Esophagus muscularis mucosa (tissue), 4 donors: ENCODE results near the gene YEATS4. TPM values are rescaled to one million over a fixed set of nuclear protein-coding genes. Genes with fewer than 3 reads are reported as not detected.

ENCODE experiments used
- DNase-seq: peaks from one replicate; pipeline ENCODE4 v3.0.0-alpha.2; 2017; ENCODE audit errors: extremely low spot score
- H3K27ac ChIP-seq, 4 donors: fragments of 200-600 bp; sonication (generic); replicated peaks in 1 of 4; 1 replicate in 3 of 4; 2 replicates in 1 of 4; pipeline ENCODE4 v1.5.1; 2016 to 2019; ENCODE audit warnings: mild to moderate bottlenecking in 1 of 4
- H3K27me3 ChIP-seq, 4 donors: fragments of 200-600 bp; sonication (generic); one replicate each; pipeline versions ENCODE4 v1.5.1 to v1.6.0; 2016 to 2019
- H3K36me3 ChIP-seq, 4 donors: fragments of 200-600 bp; sonication (generic); one replicate each; pipeline ENCODE4 v1.5.1; 2016 to 2019
- H3K4me1 ChIP-seq, 4 donors: fragments of 200-600 bp; sonication (generic); one replicate each; pipeline ENCODE4 v1.5.1; 2016 to 2019
- H3K4me3 ChIP-seq, 4 donors: fragments of 200-600 bp; sonication (generic); 1 replicate in 2 of 4; 2 replicates in 2 of 4; pipeline ENCODE4 v1.5.1; 2016 to 2019; ENCODE audit warnings: mild to moderate bottlenecking in 4 of 4, moderate library complexity in 1 of 4
- H3K9me3 ChIP-seq, 4 donors: fragments of 200-600 bp; sonication (generic); 1 replicate in 3 of 4; 2 replicates in 1 of 4; pipeline ENCODE4 v1.5.1; 2016 to 2019
- EP300 ChIP-seq: sonication (generic); formaldehyde crosslinking; IDR thresholded peaks from one replicate; pipeline ENCODE4 v1.6.1; 2017; ENCODE audit warnings: antibody characterized with exemption
- POLR2A ChIP-seq: fragments of 450-650 bp; IDR thresholded peaks from one replicate; pipeline ENCODE4 v1.6.1; 2017; ENCODE audit warnings: antibody characterized with exemption, moderate library complexity, mild to moderate bottlenecking, low read depth
- POLR2AphosphoS5 ChIP-seq, 2 donors: sonication (generic); formaldehyde crosslinking; IDR thresholded peaks; one replicate each; pipeline ENCODE4 v1.6.1; 2017; ENCODE audit warnings: antibody characterized with exemption in 2 of 2
- WGBS: methylation state at CpG from one replicate; pipeline ENCODE4 v1.1.5; 2018; 5-methylcytosine and 5-hydroxymethylcytosine counted together
- intact Hi-C: fragments of 100-400 bp; cut with DNase I; formaldehyde crosslinking; loops from one replicate; pipeline ENCODE4 v1.15.1; 2023
- total RNA-seq, 4 donors: library from RNA; depleted of rRNA; stranded (reverse); fragments of >200 nt; gene quantifications; one replicate each; pipeline versions ENCODE4 v1.1.0 to v1.2.1, GENCODE V29; 2016
- TF ChIP-seq, protein P1 (sequence below), 3 experiments: fragments of 200-600 bp in 2 of 3; fragments of 450-650 bp in 1 of 3; sonication (generic) in 2 of 3; IDR thresholded peaks; one replicate each; pipeline ENCODE4 v1.5.1; 2017 to 2019; ENCODE audit warnings: antibody characterized with exemption in 3 of 3, mild to moderate bottlenecking in 2 of 3, moderate library complexity in 1 of 3

YEATS4 gene
- total RNA-seq, 4 donors from 2014 or later = 5.7 to 17.6 (median 11.5) TPM

DNA sequence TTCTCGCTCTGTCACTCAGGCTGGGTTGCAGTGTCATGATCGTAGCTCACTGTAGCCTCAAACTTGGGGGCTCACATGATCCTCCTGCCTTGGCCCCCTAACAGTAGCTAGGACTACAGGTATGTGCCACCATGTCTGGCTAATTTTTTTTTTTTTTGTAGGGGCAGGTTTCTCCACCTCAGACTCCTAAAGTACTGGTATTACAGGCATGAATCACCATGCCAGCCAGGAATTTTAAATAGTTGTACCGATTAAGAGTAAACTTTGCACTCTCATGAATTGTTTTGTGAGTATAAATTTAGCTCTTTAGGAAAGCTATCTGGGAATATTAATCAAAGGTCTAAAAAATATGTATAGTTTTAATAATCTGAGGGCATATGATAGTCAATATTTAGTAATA is 25.5 kb downstream of the YEATS4 start:
- no peak overlapping the region for H3K4me3 ChIP-seq
- 78% methylated on average over 3 of the region's 3 CpGs for WGBS
- DNase-seq = no peak
- intact Hi-C loops = no loop called here
- no peaks in the 10 kb centered on the region for H3K27me3 ChIP-seq
- no peak overlapping the region for H3K27ac ChIP-seq
- peaks cover 0 to 8% (median 2%) of the 10 kb centered on the region in 4 donors for H3K4me1 ChIP-seq
- no peak for TF ChIP-seq POLR2AphosphoS5 (IDR thresholded peaks at IDR 0.05)
- peaks cover 0 to 12% (median 0%) of the 10 kb centered on the region in 4 donors for H3K36me3 ChIP-seq
- H3K9me3 ChIP-seq = no peaks in the 10 kb centered on the region

DNA sequence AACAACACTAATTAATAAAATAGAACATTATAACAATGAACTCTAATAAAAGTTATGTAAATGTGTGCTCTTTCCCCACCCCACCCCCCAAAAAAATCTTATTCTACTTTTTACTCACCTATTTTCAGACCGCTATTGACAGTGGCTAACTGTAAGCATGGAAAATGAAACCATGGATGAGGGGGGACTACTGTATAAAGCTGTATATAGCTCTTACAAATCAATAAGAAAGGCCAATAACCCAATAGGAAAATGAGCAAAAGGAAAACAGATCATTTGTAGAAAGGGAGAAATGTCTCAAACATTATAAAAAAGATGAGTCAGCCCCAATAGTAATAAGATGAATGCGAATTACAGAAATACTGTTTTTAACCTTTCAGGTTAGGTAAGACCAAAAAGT is 27.4 kb downstream of the YEATS4 start:
- Histone ChIP-seq H3K27me3 (no peaks in the 10 kb centered on the region), H3K27ac (no peak overlapping the region), H3K36me3 (peaks cover 0 to 25% (median 5%) of the 10 kb centered on the region in 4 donors), H3K4me1 (peaks cover 0 to 8% (median 2%) of the 10 kb centered on the region in 4 donors), H3K4me3 (no peak overlapping the region), H3K9me3 (no peaks in the 10 kb centered on the region)
- intact Hi-C loops = no loop called here
- TF ChIP-seq, protein P1, sequence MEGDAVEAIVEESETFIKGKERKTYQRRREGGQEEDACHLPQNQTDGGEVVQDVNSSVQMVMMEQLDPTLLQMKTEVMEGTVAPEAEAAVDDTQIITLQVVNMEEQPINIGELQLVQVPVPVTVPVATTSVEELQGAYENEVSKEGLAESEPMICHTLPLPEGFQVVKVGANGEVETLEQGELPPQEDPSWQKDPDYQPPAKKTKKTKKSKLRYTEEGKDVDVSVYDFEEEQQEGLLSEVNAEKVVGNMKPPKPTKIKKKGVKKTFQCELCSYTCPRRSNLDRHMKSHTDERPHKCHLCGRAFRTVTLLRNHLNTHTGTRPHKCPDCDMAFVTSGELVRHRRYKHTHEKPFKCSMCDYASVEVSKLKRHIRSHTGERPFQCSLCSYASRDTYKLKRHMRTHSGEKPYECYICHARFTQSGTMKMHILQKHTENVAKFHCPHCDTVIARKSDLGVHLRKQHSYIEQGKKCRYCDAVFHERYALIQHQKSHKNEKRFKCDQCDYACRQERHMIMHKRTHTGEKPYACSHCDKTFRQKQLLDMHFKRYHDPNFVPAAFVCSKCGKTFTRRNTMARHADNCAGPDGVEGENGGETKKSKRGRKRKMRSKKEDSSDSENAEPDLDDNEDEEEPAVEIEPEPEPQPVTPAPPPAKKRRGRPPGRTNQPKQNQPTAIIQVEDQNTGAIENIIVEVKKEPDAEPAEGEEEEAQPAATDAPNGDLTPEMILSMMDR (IDR thresholded peaks at IDR 0.05) = no peak
- DNase-seq = no peak
- 94% methylated on average over 2 of the region's 2 CpGs for WGBS

- H3K4me3 ChIP-seq = no peak overlapping the region
- WGBS = 80% methylated on average over 1 of the region's 1 CpG
- H3K27ac ChIP-seq = no peak overlapping the region
- peaks cover 0 to 8% (median 2%) of the 10 kb centered on the region in 4 donors for H3K4me1 ChIP-seq
- H3K27me3 ChIP-seq = no peaks in the 10 kb centered on the region
- intact Hi-C loops = no loop called here
- no peaks in the 10 kb centered on the region for H3K9me3 ChIP-seq
- no peak for DNase-seq
- H3K36me3 ChIP-seq = peaks cover 0 to 21% (median 5%) of the 10 kb centered on the region in 4 donors
- TF ChIP-seq, protein P1 (IDR thresholded peaks at IDR 0.05) = peak; percentile 42 to 60 (median 49)
- TF ChIP-seq POLR2A = no peak
- no peak for TF ChIP-seq EP300
Measured at GRCh38 chr12:69388371-69388770, 28.8 kb downstream of the YEATS4 start.

DNA sequence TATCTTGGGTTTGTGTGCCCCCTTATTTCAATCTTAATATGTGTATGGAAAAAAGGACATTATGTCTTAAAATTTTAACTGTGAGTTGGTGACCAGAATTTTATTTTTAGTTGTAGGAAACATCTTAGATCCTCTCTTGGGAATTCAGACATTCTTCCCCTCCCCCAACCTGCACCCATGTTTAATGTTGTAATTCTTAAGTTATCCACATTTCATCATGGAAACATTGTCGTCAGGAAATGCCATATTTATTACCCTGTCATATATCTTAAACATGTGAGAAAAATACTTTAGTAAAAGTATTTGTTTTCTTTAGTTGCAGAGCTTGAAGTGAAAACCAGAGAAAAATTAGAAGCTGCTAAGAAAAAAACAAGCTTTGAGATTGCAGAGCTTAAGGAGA is 30.3 kb downstream of the YEATS4 start:
- DNase-seq = no peak
- H3K36me3 ChIP-seq = peaks cover 0 to 21% (median 5%) of the 10 kb centered on the region in 4 donors
- H3K4me1 ChIP-seq = peaks cover 0 to 7% (median 2%) of the 10 kb centered on the region in 4 donors
- no peak overlapping the region for H3K27ac ChIP-seq
- intact Hi-C loops = no loop called here
- no peak overlapping the region for H3K4me3 ChIP-seq
- TF ChIP-seq POLR2A (no peak), EP300 (no peak), POLR2AphosphoS5 (IDR thresholded peaks at IDR 0.05) (no peak)
- TF ChIP-seq, protein P1 (IDR thresholded peaks at IDR 0.05) = no peak
- H3K9me3 ChIP-seq = no peaks in the 10 kb centered on the region
- no peaks in the 10 kb centered on the region for H3K27me3 ChIP-seq
- WGBS = 27% methylated on average over 1 of the region's 1 CpG

DNA sequence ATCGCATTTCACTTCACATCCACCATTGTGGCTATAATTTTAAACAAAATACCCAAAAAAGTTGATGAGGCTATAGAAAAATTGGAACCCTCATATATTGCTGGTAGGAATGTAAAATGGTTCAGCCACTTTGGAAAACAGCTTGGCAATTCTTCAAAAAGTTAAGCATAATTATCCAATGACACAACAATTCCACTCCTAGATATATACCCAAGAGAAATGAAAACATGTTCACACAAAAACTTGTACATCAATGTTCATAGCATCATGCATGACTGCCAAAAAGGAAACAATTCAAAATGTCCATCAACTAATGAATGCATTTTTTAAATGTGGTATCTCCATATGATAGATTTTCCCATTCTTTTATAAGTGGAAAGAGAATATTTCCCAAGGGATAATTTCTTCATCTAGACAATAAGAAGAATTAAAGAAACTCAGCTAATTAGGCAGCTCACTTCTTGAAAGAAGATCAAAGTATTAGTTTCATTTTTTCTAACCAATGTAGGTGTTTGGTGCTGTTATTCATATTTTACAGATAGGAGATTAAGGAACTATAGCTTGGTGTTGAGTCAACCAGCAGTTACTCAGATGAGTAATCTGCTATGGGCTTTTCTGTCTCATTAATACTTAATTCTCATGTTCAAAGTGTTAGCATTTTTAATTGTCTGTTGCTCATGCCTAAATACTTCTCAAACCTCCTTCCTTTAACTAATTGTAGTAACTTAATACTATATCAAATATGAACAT is 32.8 kb downstream of the YEATS4 start:
- no peak overlapping the region for H3K4me3 ChIP-seq
- 100% methylated on average over 1 of the region's 1 CpG for WGBS
- intact Hi-C loops = no loop called here
- no peak overlapping the region for H3K27ac ChIP-seq
- TF ChIP-seq, protein P1 (IDR thresholded peaks at IDR 0.05) = no peak
- TF ChIP-seq POLR2A = no peak
- no peak for TF ChIP-seq POLR2AphosphoS5 (IDR thresholded peaks at IDR 0.05)
- no peak for TF ChIP-seq EP300
- peaks cover 0 to 24% (median 5%) of the 10 kb centered on the region in 4 donors for H3K36me3 ChIP-seq
- H3K9me3 ChIP-seq = no peaks in the 10 kb centered on the region
- H3K27me3 ChIP-seq = no peaks in the 10 kb centered on the region
- no peak for DNase-seq
- H3K4me1 ChIP-seq = no peaks in the 10 kb centered on the region
